Bone marrow (tissue), 2 donors: ENCODE measurements around the gene SMIM27.
"Not testable (repeated sequence)": the region's sequence is repeated elsewhere in the genome, so short reads cannot be mapped to it uniquely, and the experiment has no call there.

ENCODE experiments used
- DNase-seq, 2 donors: peaks; one replicate each; lab custom pipeline; 2025; lab: John Stamatoyannopoulos, UW

The SMIM27 gene

GRCh38 chr9:32596936-32597335 lies 44.8 kb downstream of the SMIM27 start:
- no peak for DNase-seq

DNA sequence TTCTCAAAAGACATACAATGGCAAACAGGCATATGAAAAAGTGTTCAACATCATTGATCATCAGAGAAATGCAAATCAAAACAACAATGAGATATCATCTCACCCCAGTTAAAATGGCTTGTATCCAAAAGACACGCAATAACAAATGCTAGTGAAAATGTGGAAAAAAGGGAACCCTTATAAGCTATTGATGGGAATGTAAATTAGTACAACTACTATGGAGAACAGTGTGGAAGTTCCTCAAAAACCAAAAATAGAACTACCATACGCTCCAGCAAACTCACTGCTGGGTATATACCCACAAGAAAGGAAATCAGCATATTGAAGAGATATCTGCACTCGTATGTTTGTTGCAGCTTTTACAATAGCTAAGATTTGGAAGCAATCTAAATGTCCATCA lies 46.9 kb downstream of the SMIM27 start:
- not testable (repeated sequence) for DNase-seq
